SHP77 (cell line): Measurements from ENCODE around the gene PRAMEF18.
A peak's percentile ranks its signal among the peaks of the same experiment; 100 is the strongest.
"Not testable (repeated sequence)": the region's sequence is repeated elsewhere in the genome, so short reads cannot be mapped to it uniquely, and the experiment has no call there.

Source experiments
- DNase-seq, 2 experiments: peaks; one replicate each; lab custom pipeline; 2025; lab: John Stamatoyannopoulos, UW

PRAMEF18 gene, protein sequence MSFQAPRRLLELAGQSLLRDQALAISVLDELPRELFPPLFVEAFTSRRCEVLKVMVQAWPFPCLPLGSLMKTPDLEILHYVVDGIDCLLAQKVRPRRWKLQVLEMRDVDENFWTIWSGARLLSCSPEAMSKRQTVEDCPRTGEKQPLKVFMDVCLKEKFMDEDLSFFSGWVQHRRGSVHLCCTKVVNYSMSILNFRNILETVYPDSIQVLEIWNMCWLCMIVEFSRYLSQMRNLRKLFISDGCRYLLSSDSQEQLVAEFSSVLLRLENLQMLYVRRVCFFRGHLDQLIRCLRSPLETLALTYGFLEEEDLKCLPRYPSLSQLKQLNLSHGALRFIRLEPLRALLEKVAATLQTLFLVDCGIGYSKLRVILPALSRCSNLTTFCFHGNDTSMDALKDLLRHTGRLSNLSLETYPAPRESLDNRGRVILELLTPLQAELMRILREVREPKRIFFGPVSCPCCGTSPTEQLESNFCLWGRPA

GRCh38 chr1:13225675-13226204 is at the start of gene PRAMEF18:
PRAMEF18 (minus strand) TSS chr1:13226154; CDS start chr1:13226106, 48 bp downstream.
- DNase-seq = not testable (repeated sequence)

- not testable (repeated sequence) for DNase-seq
These were observed 39.2 kb upstream of the PRAMEF18 start for GRCh38 chr1:13265124-13265523.

DNA sequence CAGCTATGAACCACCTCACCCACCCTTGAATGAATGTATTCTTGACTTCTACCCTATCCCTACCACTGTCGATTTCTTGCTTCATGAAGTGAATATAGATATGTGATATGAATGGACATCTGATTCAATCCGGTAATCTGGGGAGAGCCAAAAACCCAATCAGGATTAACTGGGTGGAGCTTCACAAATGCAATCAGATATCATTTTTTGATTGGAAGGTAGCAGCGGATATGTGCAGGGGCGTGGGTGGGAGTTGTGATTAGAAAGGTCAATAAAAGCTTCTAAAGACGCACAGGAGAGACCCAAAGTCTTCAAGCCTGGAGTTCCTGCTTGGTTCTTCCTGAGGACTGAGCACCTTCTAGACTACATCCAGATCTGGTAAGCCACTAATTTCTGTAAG is 27.9 kb upstream of the PRAMEF18 start, which contains the start of gene PRAMEF5:
PRAMEF5 (plus strand) TSS at position 301 of the 400 bp plus-strand sequence. CDS start 5,071 bp downstream, outside the sequence.
- DNase-seq = not testable (repeated sequence)

GRCh38 chr1:13247122-13247521 is 21.2 kb upstream of the PRAMEF18 start:
- not testable (repeated sequence) for DNase-seq

- DNase-seq = not testable (repeated sequence)
These were observed 20.6 kb upstream of the PRAMEF18 start for GRCh38 chr1:13246554-13246871.

GRCh38 chr1:13245841-13246553 is 20.0 kb upstream of the PRAMEF18 start:
- not testable (repeated sequence) for DNase-seq

DNA sequence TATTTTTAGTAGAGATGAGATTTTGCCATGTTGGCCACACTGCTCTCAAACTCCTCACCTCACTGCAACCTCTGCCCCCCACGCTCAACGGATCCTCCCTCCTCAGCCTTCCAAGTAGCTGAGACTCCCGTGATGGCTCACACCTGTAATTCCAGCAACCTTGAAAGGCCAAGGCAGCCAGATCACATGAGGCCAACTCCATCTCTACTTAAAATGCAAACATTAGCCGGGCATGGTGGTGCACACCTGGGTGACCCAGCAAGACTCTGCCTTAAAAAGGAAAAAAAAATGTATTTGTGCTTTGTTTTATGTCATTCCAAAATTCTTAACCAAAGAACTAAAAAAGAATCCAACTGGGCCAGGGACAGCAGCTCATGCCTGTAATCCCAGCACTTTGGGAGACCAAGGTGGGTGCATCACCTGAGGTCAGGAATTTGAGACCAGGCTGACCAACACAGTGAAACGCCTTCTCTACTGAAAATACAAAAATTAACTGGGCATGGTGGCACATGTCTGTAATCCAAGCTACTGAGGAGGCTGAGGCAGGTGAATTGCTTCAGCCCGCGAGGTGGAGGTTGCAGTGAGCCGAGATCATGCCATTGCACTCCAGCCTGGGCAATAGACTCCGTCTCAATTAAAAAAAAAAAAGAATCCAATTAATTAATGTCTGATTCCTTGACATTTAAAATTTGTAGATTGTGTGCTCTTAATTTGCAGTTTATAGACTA is 17.7 kb upstream of the PRAMEF18 start:
- not testable (repeated sequence) for DNase-seq

DNA sequence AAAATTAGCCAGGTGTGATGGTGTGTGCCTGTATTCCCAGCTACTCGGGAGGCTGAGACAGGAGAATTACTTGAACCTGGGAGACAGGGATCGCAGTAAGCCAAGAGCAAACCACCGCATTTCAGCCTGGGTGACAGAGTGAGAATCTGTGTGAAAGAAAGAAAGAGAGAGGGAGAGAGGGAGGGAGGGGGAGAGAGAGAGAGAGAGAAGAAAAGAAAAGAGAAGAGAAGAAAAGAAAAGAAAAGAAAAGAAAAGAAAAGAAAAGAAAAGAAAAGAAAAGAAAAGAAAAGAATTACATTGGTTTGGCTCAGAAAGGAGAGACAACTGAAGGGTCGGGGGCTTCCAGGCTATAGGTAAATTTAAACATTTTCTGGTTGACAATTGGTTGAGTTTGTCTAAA is 13.7 kb upstream of the PRAMEF18 start:
- DNase-seq = not testable (repeated sequence)

DNA sequence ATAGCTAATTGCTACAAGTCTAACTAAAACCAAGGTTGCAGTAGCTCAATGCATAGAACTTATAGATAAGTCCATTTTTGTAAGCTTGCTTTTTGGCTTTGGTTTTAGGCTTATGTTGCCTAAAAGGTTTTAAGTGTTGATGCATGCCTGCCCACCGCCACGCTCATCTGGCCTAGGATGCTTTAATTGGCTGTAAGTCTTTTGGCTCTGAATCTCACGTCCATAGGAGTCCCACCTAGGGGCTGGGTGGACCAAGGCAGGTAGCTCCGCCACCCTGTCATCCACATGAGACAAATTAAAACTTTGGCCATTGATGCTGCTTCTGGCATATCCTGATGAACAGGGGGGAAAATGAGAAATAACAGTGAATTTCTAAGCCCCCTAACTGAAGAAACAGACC is 11.6 kb upstream of the PRAMEF18 start:
- DNase-seq = not testable (repeated sequence)

DNA sequence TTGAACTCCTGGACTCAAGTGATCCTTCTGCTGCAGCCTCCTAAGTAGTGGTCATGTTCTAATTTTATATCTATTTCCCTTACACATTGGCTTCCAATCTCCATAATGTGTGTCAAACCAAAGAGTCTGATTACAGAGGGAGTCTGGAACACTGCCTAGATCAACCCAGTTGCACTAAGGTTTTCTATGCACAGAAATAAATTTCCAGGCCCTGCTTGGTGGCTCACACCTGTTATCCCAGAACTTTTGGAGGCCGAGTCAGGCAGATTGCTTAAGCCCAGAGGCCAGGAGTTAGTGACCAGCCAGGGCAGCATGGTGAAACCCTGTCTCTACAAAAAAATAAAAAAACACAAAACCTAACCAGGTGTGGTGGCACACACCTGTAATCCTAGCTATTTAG is 8.1 kb upstream of the PRAMEF18 start:
- not testable (repeated sequence) for DNase-seq

DNA sequence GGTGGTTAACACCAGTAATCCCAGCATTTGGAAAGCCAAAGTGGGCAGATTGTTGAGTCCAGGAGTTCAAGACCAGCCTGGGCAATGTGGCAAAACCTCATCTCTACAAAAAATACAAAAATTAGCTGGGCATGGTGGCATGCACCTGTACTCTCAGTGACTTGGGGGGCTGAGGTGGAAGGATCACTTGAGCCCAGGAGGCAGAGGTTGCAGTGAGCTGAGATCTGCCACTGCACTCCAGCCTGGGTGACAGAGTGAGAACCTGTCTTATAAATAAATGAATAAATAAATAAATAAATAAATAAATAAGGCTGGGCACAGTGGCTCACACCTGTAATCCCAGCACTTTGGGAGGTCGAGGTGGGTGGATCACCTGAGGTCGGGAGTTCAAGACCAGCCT is 6.1 kb upstream of the PRAMEF18 start:
- not testable (repeated sequence) for DNase-seq

DNA sequence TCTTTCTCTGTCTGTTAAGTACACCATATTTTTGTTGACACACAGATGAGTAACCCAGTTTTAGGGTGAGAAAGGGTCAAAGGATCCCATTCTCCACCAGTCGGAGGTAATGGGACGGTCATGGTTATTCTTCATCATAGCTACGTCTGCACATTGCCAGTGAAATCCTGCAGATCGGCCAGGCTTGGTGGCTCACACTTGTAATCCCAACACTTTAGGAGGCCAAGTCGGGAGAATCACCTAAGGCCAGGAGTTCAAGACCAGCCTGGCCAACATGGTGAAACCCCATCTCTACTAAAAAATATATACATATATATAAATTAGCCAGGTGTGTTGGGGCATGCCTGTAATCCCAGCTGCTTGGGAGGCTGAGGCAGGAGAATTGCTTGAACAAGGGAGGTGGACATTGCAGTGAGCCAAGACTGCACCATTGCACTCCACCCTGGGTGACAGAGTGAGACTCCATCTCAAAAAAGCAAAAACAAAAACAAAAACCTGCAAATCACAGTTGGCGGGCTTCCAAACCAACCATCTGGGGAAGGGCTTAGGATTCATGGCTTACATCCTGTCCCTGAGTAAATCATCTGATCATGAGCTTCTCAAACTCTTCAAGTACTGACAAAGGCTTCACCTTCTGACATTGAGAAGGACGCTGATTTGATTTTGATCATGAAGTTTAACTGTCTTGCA is 5.3 kb upstream of the PRAMEF18 start:
- not testable (repeated sequence) for DNase-seq

- DNase-seq = not testable (repeated sequence)
These were observed 4.6 kb upstream of the PRAMEF18 start for GRCh38 chr1:13230601-13231000.

DNA sequence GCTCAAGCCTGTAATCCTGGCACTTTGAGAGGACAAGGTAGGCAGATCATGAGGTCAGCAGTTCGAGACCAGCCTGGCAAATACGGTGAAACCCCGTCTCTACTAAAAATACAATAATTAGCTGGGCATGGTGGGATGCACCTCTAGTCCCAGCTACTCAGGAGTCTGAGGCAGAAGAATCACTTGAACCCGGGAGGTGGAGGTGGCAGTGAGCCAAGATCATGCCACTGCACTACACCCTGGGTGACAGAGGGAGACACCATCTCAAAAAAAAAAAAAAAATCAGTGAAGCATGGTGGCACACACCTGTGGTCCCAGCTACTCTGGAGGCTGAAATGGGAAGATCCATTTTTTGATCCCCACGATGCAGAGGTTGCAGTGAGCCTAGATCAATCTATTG is 4.1 kb upstream of the PRAMEF18 start:
- DNase-seq = not testable (repeated sequence)

DNA sequence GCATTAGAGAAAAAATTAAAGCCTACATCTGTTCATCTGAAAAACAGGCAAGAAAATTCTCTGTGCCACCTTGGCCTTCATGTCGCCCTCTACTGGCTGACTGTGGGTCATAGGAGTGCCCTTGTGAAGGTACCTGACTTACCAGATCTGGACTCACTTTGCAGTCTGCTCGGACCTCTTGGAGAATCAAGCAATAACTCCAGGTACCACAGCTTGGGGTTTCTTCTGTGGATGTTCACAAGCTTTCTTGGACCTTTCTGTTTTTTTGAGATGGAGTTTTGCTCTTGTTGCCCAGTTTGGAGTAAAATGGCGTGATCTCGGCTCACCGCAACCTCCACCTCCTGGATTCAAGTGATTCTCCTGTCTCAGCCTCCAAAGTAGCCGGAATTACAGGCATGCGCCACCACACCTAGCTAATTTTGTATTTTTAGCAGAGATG is 2.4 kb upstream of the PRAMEF18 start:
- DNase-seq = peak; percentile 5 to 19

- not testable (repeated sequence) for DNase-seq
These were observed 1.5 kb upstream of the PRAMEF18 start for GRCh38 chr1:13227271-13228055.

- no peak for DNase-seq
These were observed 1.4 kb downstream of the PRAMEF18 start for GRCh38 chr1:13224480-13225060.

DNA sequence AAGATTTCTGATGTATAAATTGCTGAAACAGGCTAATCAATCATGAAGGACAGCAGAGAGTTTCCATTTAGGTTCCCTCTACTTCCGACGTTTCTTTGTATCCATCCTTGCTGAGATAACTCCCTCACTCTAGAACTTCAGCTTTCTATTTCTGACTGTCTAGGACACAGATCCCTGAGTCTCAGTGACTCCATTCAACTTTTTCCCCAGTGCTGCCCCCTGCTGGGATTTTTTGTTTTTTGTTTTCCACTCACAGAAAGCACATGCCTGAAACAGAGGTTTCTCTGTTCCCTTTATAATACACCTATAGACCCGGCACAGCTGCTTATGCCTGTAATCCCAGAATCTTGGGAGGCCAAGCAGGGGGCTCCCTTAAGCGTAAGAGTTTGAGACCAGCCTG is 3.2 kb downstream of the PRAMEF18 start:
- not testable (repeated sequence) for DNase-seq

DNA sequence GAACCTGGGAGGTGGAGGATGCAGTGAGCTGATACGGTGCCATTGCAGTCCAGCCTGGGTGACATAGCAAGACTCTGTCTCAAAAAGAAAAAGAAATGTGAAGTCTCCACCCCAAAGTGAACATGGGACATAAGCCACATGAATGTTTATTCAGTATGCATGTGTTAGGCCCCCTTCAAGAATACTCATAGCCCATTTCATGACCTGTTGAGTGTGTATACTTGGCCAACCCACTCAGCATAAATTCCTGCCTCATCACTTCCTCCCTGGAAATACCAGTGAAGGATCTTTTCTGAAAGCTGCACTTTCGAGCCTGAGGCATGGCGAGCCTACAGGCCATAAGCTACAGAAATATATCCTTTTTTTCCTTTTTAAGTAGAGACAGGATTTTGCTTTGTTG is 6.8 kb downstream of the PRAMEF18 start:
- DNase-seq = not testable (repeated sequence)

- not testable (repeated sequence) for DNase-seq
These were observed 9.3 kb downstream of the PRAMEF18 start for GRCh38 chr1:13216619-13217018.
